GM10266 (cell line): Measurements from ENCODE around the gene SERPINB10.

Experiments
- DNase-seq: peaks from one replicate; pipeline ENCODE4 v3.0.0; 2012; ENCODE audit errors: extremely low spot score
- TF ChIP-seq, protein P1 (sequence below): IDR thresholded peaks from 2 replicates; pipeline ENCODE4 v1.5.1; 2012; ENCODE audit warnings: mild to moderate bottlenecking, low read depth; ENCODE audit not compliant: control insufficient read depth, insufficient read depth; ENCODE audit errors: missing control alignments

SERPINB10 gene

GRCh38 chr18:63905361-63905760 lies 2.4 kb upstream of the SERPINB10 start:
- DNase-seq = no peak

GRCh38 chr18:63906056-63906455 lies 1.7 kb upstream of the SERPINB10 start:
- no peak for DNase-seq
- TF ChIP-seq, protein P1, sequence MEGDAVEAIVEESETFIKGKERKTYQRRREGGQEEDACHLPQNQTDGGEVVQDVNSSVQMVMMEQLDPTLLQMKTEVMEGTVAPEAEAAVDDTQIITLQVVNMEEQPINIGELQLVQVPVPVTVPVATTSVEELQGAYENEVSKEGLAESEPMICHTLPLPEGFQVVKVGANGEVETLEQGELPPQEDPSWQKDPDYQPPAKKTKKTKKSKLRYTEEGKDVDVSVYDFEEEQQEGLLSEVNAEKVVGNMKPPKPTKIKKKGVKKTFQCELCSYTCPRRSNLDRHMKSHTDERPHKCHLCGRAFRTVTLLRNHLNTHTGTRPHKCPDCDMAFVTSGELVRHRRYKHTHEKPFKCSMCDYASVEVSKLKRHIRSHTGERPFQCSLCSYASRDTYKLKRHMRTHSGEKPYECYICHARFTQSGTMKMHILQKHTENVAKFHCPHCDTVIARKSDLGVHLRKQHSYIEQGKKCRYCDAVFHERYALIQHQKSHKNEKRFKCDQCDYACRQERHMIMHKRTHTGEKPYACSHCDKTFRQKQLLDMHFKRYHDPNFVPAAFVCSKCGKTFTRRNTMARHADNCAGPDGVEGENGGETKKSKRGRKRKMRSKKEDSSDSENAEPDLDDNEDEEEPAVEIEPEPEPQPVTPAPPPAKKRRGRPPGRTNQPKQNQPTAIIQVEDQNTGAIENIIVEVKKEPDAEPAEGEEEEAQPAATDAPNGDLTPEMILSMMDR = no peak

More at GRCh38 chr18:63905361-63905760, 2.4 kb upstream of the SERPINB10 start:
- TF ChIP-seq, protein P1 = no peak

DNA sequence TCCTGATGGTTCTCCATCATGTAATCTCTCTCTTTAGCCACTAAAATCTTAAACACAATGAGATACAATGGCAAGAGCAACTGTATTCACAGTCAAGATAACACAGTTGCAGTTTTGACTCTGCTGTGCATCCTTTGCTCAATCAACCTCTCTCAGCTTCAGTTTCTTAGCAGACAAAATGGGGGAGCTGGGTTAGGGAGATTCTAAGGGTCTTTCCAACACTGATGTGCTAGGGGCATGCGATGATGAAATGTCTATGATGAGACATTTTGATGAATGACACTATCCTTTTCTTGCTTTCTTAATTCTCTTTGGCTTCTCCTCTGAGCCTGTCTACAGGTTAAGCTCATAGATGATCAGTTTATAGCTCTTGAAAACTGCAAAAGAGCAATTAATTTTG lies 1.1 kb downstream of the SERPINB10 start:
- TF ChIP-seq, protein P1 = no peak
- no peak for DNase-seq

DNA sequence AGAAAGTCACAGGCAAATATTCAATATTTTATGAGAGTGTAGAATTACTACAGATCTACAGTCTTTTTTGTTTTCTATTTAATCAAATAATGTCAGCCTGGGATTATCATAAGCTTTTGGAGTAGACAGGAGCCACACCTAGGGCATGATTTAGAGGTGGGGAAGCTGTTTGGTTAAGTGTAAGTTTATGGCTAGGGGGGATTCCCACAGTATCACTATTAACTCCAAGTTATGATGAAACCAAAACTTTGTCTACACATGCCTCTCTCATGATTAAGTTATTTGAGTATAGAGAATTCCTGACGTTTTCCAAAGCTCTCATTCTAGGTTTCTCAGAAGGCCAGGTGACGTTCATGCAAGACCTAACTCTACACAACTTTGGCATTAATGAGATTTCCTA lies 2.1 kb downstream of the SERPINB10 start:
- no peak for DNase-seq
- TF ChIP-seq, protein P1 = no peak

- TF ChIP-seq, protein P1 = no peak
- no peak for DNase-seq
These were observed 10.1 kb downstream of the SERPINB10 start for GRCh38 chr18:63917817-63918216.

DNA sequence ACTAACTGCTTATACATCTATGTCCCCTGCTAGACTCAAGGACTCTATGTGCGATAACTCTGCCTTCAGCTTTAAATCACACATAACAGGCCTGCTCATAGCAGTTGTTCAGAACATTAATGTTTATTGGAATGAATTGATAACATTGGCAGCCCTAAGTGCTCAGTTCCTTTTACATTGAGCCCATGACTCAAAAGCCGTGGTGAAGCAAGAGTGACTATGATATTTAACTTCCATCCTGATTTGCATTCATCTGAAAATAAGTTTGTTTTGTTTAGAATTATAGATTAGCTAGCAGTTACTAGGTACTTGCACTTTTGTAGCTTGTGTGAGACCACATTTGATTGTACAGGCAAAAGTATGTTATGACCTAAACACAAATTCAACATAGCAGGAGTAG lies 14.3 kb downstream of the SERPINB10 start:
- TF ChIP-seq, protein P1 = no peak
- no peak for DNase-seq

DNA sequence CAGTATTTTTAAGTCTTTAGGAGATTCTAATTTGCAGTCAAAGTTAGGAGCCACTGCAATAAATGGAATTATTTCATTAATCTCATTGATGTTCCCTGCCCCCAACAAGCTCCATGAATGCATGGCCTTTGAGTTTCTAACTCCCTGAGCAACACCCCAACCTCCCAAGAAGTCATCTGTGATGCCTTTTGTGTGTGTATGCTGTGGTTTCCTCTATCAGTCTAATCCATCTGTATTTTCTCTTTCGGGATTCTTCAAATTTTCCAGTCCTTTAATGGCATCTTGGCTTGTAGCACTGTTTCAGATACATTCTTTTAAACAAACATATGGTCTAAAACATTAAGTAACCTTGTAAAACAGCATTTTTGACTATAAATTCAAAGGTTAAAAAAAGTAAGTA lies 16.8 kb downstream of the SERPINB10 start:
- no peak for DNase-seq
- TF ChIP-seq, protein P1 = no peak
